ENCODE results near the gene ASIC2. TPM values are rescaled to one million over a fixed set of nuclear protein-coding genes. Genes with fewer than 3 reads are reported as not detected.

Gene ASIC2
- total RNA-seq, 1 experiment from 2014 or later: not detected

DNA sequence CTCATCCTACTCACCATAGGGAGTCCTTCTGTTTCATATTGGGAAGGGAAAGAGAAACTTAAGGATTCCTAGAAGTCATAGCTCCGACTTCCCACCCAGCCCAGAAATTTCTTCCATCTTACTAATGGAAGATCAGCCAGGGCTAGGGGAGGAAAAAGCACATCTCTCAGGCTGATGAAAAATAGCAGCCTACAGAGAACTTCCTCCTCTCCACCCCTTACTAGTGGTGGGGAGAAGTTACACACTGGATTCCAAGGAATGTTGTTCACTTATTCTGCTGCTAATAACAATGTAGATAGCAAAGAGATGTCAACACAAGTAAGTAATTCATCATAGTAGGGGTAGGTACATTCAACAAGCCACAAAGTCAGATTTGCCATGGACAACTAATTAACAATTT, 207.1 kb downstream of the ASIC2 start:
- H4K20me1 ChIP-seq (ENCODE audit: insufficient read depth): no peaks in the 10 kb centered on the region
- H3K9me2 ChIP-seq (ENCODE audit: insufficient read depth): no peaks in the 10 kb centered on the region
- no peak overlapping the region for H2AFZ ChIP-seq (ENCODE audit: low read depth, low read length, poor library complexity, severe bottlenecking)
- no peak for ATAC-seq
- H3K9ac ChIP-seq (ENCODE audit: low read length): no peak overlapping the region
- H3K27me3 ChIP-seq (ENCODE audit: insufficient read depth, low read length): peaks cover 18% of the 10 kb centered on the region
- DNase-seq (ENCODE audit: low read depth, low spot score): no peak
- no peaks in the 10 kb centered on the region for H3K79me2 ChIP-seq (ENCODE audit: insufficient read depth, low read length)
- no peak overlapping the region for H3K4me3 ChIP-seq (replicated peaks in 1 of 2; ENCODE audit: low read depth in 1 of 2, low read length in 2 of 2)
- ChIA-PET CTCF (no interaction called here), RAD21 (ENCODE audit: low non-redundant PET in 1 of 2, low total read pairs in 2 of 2, uncharacterized antibody in 2 of 2, unreplicated experiment in 2 of 2) (no interaction called here), POLR2A (no interaction called here)
- TF ChIP-seq CBX3 (IDR thresholded peaks at IDR 0.05; ENCODE audit: low read depth) (no peak), EZH2phosphoT487 (IDR thresholded peaks at IDR 0.05; ENCODE audit: borderline replicate concordance) (no peak), ZFX (IDR thresholded peaks at IDR 0.05) (no peak)
- TF ChIP-seq, protein P1, sequence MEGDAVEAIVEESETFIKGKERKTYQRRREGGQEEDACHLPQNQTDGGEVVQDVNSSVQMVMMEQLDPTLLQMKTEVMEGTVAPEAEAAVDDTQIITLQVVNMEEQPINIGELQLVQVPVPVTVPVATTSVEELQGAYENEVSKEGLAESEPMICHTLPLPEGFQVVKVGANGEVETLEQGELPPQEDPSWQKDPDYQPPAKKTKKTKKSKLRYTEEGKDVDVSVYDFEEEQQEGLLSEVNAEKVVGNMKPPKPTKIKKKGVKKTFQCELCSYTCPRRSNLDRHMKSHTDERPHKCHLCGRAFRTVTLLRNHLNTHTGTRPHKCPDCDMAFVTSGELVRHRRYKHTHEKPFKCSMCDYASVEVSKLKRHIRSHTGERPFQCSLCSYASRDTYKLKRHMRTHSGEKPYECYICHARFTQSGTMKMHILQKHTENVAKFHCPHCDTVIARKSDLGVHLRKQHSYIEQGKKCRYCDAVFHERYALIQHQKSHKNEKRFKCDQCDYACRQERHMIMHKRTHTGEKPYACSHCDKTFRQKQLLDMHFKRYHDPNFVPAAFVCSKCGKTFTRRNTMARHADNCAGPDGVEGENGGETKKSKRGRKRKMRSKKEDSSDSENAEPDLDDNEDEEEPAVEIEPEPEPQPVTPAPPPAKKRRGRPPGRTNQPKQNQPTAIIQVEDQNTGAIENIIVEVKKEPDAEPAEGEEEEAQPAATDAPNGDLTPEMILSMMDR (IDR thresholded peaks at IDR 0.05 in 2 of 3, conservative IDR thresholded peaks at IDR 0.05 in 1 of 3; ENCODE audit: borderline replicate concordance in 1 of 3, insufficient read depth in 1 of 3, low read depth in 2 of 3, low read length in 2 of 3): no peak
- TF ChIP-seq, protein P2, sequence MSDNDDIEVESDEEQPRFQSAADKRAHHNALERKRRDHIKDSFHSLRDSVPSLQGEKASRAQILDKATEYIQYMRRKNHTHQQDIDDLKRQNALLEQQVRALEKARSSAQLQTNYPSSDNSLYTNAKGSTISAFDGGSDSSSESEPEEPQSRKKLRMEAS (IDR thresholded peaks at IDR 0.05): no peak
- BruUV-seq (replicated peaks): no TSS peak
- no peak overlapping the region for H3K27ac ChIP-seq (ENCODE audit: low read depth, low read length)
- intact Hi-C loops (cut with micrococcal nuclease): no loop called here
- H3K36me3 ChIP-seq (ENCODE audit: control insufficient read depth in 1 of 2, insufficient read depth in 2 of 2, low read length in 2 of 2): no peaks in the 10 kb centered on the region
- no peaks in the 10 kb centered on the region for H3K4me1 ChIP-seq (ENCODE audit: control insufficient read depth in 1 of 2, insufficient read depth in 2 of 2, low read length in 2 of 2)
- H3K4me2 ChIP-seq (ENCODE audit: low read length): no peak overlapping the region
- H3K9me3 ChIP-seq (ENCODE audit: control insufficient read depth in 1 of 2, insufficient read depth in 1 of 2, low read depth in 1 of 2, low read length in 2 of 2): no peaks in the 10 kb centered on the region

DNA sequence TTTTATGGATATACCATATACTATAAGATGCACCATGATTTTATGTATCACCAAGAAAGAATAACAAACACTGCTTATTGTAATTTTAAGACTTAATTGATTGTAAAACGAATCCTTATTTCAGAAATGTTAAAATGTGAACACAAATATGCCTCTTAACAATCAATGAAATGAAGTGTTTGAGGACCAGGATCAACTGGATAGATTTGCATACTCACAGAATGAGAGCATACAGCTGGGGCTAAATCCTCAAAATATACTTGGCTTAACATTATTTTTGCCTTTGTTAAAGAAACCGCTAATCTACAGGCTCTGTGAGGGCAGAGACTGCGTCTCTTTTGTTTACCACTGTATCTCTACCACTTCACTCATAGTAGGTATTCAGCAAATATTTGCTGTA, 207.8 kb downstream of the ASIC2 start:
- DNase-seq (ENCODE audit: low read depth, low spot score): no peak
- H3K9me3 ChIP-seq (ENCODE audit: control insufficient read depth in 1 of 2, insufficient read depth in 1 of 2, low read depth in 1 of 2, low read length in 2 of 2): no peaks in the 10 kb centered on the region
- H3K4me2 ChIP-seq (ENCODE audit: low read length): no peak overlapping the region
- H4K20me1 ChIP-seq (ENCODE audit: insufficient read depth): no peaks in the 10 kb centered on the region
- H3K36me3 ChIP-seq (ENCODE audit: control insufficient read depth in 1 of 2, insufficient read depth in 2 of 2, low read length in 2 of 2): no peaks in the 10 kb centered on the region
- POLR2A ChIA-PET: no interaction called here
- no peak for ATAC-seq
- H3K4me1 ChIP-seq (ENCODE audit: control insufficient read depth in 1 of 2, insufficient read depth in 2 of 2, low read length in 2 of 2): no peaks in the 10 kb centered on the region
- intact Hi-C loops (cut with micrococcal nuclease): no loop called here
- BruUV-seq (replicated peaks): no TSS peak
- H3K9ac ChIP-seq (ENCODE audit: low read length): no peak overlapping the region
- no peaks in the 10 kb centered on the region for H3K9me2 ChIP-seq (ENCODE audit: insufficient read depth)
- TF ChIP-seq CEBPB (IDR thresholded peaks at IDR 0.05; ENCODE audit: low read depth) (no peak), POLR2A (IDR thresholded peaks at IDR 0.05; ENCODE audit: borderline replicate concordance, extremely low read depth, insufficient read depth, insufficient read length) (no peak), SRF (IDR thresholded peaks at IDR 0.05; ENCODE audit: low read depth) (no peak), EGR1 (IDR thresholded peaks at IDR 0.05; ENCODE audit: low read depth) (no peak), SP1 (IDR thresholded peaks at IDR 0.05; ENCODE audit: low read depth) (no peak), CBX3 (IDR thresholded peaks at IDR 0.05; ENCODE audit: low read depth) (no peak), SIN3A (IDR thresholded peaks at IDR 0.05; ENCODE audit: low read depth) (no peak), JUND (IDR thresholded peaks at IDR 0.05) (no peak), EZH2phosphoT487 (IDR thresholded peaks at IDR 0.05; ENCODE audit: borderline replicate concordance) (no peak), ZNF274 (IDR thresholded peaks at IDR 0.05; ENCODE audit: low read depth, low read length) (no peak), RAD21 (IDR thresholded peaks at IDR 0.05; ENCODE audit: low read depth) (no peak), POLR2AphosphoS5 (IDR thresholded peaks at IDR 0.05; ENCODE audit: low read depth, low read length) (no peak)
- CTCF ChIA-PET: no interaction called here
- no peak overlapping the region for H2AFZ ChIP-seq (ENCODE audit: low read depth, low read length, poor library complexity, severe bottlenecking)
- no peaks in the 10 kb centered on the region for H3K79me2 ChIP-seq (ENCODE audit: insufficient read depth, low read length)
- no peak overlapping the region for H3K4me3 ChIP-seq (replicated peaks in 1 of 2; ENCODE audit: low read depth in 1 of 2, low read length in 2 of 2)
- peaks cover 17% of the 10 kb centered on the region for H3K27me3 ChIP-seq (ENCODE audit: insufficient read depth, low read length)
- RAD21 ChIA-PET (ENCODE audit: low non-redundant PET in 1 of 2, low total read pairs in 2 of 2, uncharacterized antibody in 2 of 2, unreplicated experiment in 2 of 2): no interaction called here
- no peak overlapping the region for H3K27ac ChIP-seq (ENCODE audit: low read depth, low read length)
